Panc1 (cell line): ENCODE measurements around the gene KIAA1755. TPM values are rescaled to one million over a fixed set of nuclear protein-coding genes. Genes with fewer than 3 reads are reported as not detected.

ENCODE experiments used
- ATAC-seq: fragments of 200-7000 bp; cut with Tn5 transposase; 2 replicates; pipeline ENCODE4 v1.9.1; 2020; ENCODE audit warnings: mild to moderate bottlenecking, moderate library complexity
- Bru-seq: library from RNA; stranded (reverse); fragments of 400-500 nt; gene quantifications from one replicate; lab custom pipeline; 2021; lab: Mats Ljungman, UMichigan
- BruChase-seq, 2 experiments: library from RNA; stranded (reverse); fragments of 400-500 nt; gene quantifications; one replicate each; lab custom pipeline; 2021; lab: Mats Ljungman, UMichigan
- BruUV-seq: library from RNA; stranded (reverse); fragments of 400-500 nt; replicated peaks from 2 replicates; lab custom pipeline; 2021; lab: Mats Ljungman, UMichigan
- CTCF ChIA-PET: fragments of 300-600 bp; sonication (Branson Sonifier 250); formaldehyde crosslinking; loops from one replicate; lab custom pipeline; 2022; ENCODE audit warnings: antibody characterized with exemption; lab: Charles Lee
- POLR2A ChIA-PET: fragments of 300-600 bp; sonication (Branson Sonifier 250); formaldehyde crosslinking; loops from one replicate; lab custom pipeline; 2022; ENCODE audit warnings: antibody characterized with exemption; lab: Charles Lee
- DNase-seq: peaks from one replicate; pipeline ENCODE4 v3.0.0-alpha.2; 2010; ENCODE audit warnings: low read depth, low spot score
- H3K27ac ChIP-seq: 2 replicates; pipeline ENCODE4 v1.5.1; 2011; ENCODE audit warnings: mild to moderate bottlenecking, low read length, inconsistent platforms
- H3K27me3 ChIP-seq: fragments of 200-500 bp; sonication (Bioruptor generic); 2 replicates; pipeline ENCODE4 v1.6.0; 2014; ENCODE audit warnings: low read length, inconsistent platforms; ENCODE audit not compliant: control insufficient read depth, insufficient read depth
- H3K36me3 ChIP-seq: fragments of 200-500 bp; sonication (Bioruptor generic); 2 replicates; pipeline ENCODE4 v1.5.1; 2014; ENCODE audit warnings: inconsistent platforms, mild to moderate bottlenecking, low read length, moderate library complexity; ENCODE audit not compliant: control insufficient read depth, insufficient read depth
- H3K4me1 ChIP-seq: 2 replicates; pipeline ENCODE4 v1.5.1; 2011; ENCODE audit warnings: inconsistent platforms, mild to moderate bottlenecking, low read length, moderate library complexity; ENCODE audit not compliant: control insufficient read depth, insufficient read depth
- H3K4me3 ChIP-seq, 2 experiments: 2 replicates each; pipeline ENCODE4 v1.5.1; 2011 to 2012; ENCODE audit warnings: low read depth in 2 of 2, low read length in 2 of 2, mild to moderate bottlenecking in 2 of 2, inconsistent platforms in 1 of 2, moderate library complexity in 1 of 2
- H3K9me3 ChIP-seq: fragments of 200-500 bp; sonication (Bioruptor generic); 2 replicates; pipeline ENCODE4 v1.5.1; 2014; ENCODE audit warnings: low read depth, mild to moderate bottlenecking, inconsistent platforms, low read length, moderate library complexity; ENCODE audit not compliant: control insufficient read depth, insufficient read depth
- POLR2AphosphoS5 ChIP-seq: IDR thresholded peaks from 2 replicates; pipeline ENCODE4 v1.6.1; 2012; ENCODE audit warnings: mild to moderate bottlenecking, low read depth, low read length, moderate library complexity
- REST ChIP-seq, 2 experiments: IDR thresholded peaks; 2 replicates each; pipeline ENCODE4 v1.6.1; 2011 to 2012; ENCODE audit warnings: low read depth in 2 of 2, control low read depth in 1 of 2, low read length in 1 of 2, mild to moderate bottlenecking in 1 of 2, moderate library complexity in 1 of 2; ENCODE audit not compliant: insufficient read depth in 1 of 2
- SIN3A ChIP-seq: IDR thresholded peaks from 2 replicates; pipeline ENCODE4 v1.6.1; 2012; ENCODE audit warnings: low read depth, mild to moderate bottlenecking, low read length, moderate library complexity, borderline replicate concordance; ENCODE audit not compliant: insufficient read depth
- TCF7L2 ChIP-seq: IDR thresholded peaks from 2 replicates; pipeline ENCODE4 v1.6.1; 2011; ENCODE audit warnings: mild to moderate bottlenecking, low read depth, low read length, inconsistent platforms
- in situ Hi-C: cut with HindIII; loops from 2 replicates; pipeline ENCODE4 v1.10.0; 2016; ENCODE audit warnings: low sequenced_read_pairs, low pct_unique_long_range_greater_than_20kb
- intact Hi-C: fragments of 100-400 bp; cut with micrococcal nuclease; formaldehyde crosslinking; loops from one replicate; pipeline ENCODE4 v1.10.0; 2022; ENCODE audit not compliant: unreplicated experiment
- long read RNA-seq: library from polyadenylated mRNA; unstranded; transcript quantifications from one replicate; pipeline ENCODE4 v2.0.0, GENCODE V29; 2021; ENCODE audit not compliant: unreplicated experiment
- polyA plus RNA-seq: library from polyadenylated mRNA; unstranded; fragments of >200 nt; gene quantifications from one replicate; pipeline ENCODE4 v1.2.1, GENCODE V29; 2012; ENCODE audit warnings: missing spikeins; ENCODE audit not compliant: insufficient read length
- total RNA-seq: library from RNA; stranded (reverse); gene quantifications from one replicate; pipeline ENCODE4 v1.2.1, GENCODE V29; 2021; ENCODE audit not compliant: unreplicated experiment
- TF ChIP-seq, protein P1 (sequence below): fragments of 450-650 bp; IDR thresholded peaks from 2 replicates; pipeline ENCODE4 v1.5.1; 2017; ENCODE audit warnings: mild to moderate bottlenecking

KIAA1755 gene, protein sequence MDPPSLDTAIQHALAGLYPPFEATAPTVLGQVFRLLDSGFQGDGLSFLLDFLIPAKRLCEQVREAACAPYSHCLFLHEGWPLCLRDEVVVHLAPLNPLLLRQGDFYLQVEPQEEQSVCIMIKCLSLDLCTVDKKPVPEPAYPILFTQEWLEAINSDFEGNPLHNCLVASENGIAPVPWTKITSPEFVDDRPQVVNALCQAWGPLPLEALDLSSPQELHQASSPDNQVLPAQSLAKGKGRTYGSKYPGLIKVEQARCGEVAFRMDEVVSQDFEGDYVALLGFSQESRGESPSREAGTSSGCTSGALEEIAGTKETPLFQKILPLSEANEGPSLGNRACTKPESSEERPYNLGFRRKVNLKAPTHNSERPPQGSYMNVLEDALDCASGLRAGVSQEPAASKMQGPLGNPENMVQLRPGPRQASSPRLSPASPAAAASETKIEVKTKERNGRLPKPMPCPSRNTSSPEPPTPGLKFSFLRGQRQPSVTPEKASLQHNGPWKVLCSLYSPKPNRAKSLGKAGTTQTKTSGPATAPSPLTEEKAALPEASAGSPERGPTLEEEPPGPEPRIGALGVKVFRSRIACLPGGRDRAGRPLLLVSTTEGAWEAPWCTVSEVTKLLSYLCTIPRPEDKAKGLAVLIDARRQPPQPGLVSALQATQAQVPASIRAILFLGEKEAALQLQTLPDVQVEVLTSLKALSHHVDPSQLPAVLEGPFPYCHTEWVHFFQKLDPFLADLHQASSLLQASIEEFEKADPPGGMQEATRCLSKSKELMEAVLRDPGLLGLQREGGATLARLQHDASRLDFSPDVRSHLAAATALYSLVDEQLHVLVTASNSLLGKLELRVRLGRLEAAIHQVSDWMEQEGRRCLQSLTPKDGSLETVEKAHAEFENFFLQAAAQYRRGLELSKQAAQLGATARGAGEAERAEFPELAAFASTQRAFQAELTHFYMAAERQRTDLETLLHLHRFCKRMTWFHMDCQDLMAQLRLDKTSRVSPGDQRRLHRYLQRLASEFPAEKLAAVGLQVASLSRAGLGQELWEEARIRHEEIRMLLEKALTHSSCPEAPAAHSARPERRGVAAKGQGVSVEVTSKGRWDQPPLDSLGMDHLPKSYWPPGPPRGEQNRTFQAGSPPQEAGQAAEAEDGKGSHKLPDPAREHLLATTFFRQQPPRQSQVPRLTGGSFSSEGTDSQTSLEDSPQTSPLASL
- 0.08 TPM for total RNA-seq
- polyA plus RNA-seq = 0.21 TPM
- percentile 15 among the genes with signal in this experiment for Bru-seq, nascent RNA
- percentile 10 among the genes with signal in this experiment for BruChase-seq, experiment 1, labeled RNA remaining after a 2-hour chase
- BruChase-seq, experiment 2, labeled RNA remaining after a 6-hour chase = percentile 14 among the genes with signal in this experiment
- long read RNA-seq = 0 reads

DNA sequence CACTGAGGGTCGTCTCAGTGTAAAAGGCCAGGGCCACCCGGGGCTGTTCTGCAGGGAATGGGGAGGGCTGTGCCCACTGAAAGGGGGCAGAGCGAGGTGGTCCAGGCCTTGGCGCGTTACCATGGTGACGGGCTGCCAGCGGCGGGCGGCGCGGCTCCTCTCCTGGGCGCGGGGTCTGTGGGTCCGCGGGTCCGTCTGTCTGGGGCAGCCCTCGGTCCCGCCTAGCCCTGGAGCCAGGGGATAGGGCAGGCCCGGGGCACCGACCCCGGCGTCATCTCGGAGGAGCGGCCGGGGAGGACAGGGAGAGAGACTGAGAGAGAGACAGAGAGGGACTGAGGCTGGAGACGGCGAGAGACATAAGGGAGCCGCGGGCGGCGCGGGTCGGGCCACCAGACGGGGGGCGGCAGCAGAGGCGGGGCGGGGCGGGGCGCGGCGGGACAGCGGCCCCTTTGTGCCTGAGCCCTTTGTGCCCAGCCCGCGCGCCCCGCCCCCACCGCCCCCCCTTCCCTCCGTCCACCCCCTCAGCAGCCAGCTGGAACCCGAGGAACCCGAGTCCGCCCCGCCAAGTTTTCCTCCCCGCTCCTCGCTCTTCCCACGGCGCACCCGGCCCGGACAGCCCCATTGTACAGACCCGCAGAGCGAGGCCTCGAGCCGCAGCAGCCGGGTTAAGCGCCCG, at the start of gene KIAA1755:
KIAA1755 (minus strand) TSS at position 358 of the 676 bp plus-strand sequence; CDS start at position 123, 235 bp downstream.
- no peak within 1 kb of the TSS for H3K4me3 ChIP-seq
- H3K9me3 ChIP-seq = no peaks in the 10 kb centered on the region
- ATAC-seq (peak; percentile 59; the same call in 1 of the 2 replicates), DNase-seq (no peak)
- TF ChIP-seq POLR2AphosphoS5 = no peak
- TF ChIP-seq TCF7L2 = no peak
- TF ChIP-seq SIN3A = no peak
- TF ChIP-seq, protein P1, sequence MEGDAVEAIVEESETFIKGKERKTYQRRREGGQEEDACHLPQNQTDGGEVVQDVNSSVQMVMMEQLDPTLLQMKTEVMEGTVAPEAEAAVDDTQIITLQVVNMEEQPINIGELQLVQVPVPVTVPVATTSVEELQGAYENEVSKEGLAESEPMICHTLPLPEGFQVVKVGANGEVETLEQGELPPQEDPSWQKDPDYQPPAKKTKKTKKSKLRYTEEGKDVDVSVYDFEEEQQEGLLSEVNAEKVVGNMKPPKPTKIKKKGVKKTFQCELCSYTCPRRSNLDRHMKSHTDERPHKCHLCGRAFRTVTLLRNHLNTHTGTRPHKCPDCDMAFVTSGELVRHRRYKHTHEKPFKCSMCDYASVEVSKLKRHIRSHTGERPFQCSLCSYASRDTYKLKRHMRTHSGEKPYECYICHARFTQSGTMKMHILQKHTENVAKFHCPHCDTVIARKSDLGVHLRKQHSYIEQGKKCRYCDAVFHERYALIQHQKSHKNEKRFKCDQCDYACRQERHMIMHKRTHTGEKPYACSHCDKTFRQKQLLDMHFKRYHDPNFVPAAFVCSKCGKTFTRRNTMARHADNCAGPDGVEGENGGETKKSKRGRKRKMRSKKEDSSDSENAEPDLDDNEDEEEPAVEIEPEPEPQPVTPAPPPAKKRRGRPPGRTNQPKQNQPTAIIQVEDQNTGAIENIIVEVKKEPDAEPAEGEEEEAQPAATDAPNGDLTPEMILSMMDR = no peak
- no peak for TF ChIP-seq REST (IDR thresholded peaks at IDR 0.05; ENCODE audit: insufficient read depth in 1 of 2, low read depth in 2 of 2, low read length in 1 of 2)
- peaks cover 2% of the 10 kb centered on the region; the same call in 1 of the 2 replicates for H3K27me3 ChIP-seq
- H3K27ac ChIP-seq = no peak within 1 kb of the TSS
- CTCF ChIA-PET = interaction anchor here (0.6 kb wide), 1 partner anchor 13 kb away, joined by 4 read pairs; no protein-coding TSS in a partner anchor
- no TSS peak for BruUV-seq
- intact Hi-C loops (no loop called here), in situ Hi-C loops (no loop called here)
- H3K36me3 ChIP-seq = no peaks in the 10 kb centered on the region
- H3K4me1 ChIP-seq = no peaks in the 10 kb centered on the region
- POLR2A ChIA-PET = no interaction called here

- DNase-seq (no peak), ATAC-seq (no peak)
- Histone ChIP-seq H3K27me3 (no peaks in the 10 kb centered on the region), H3K27ac (no peak overlapping the region), H3K36me3 (no peaks in the 10 kb centered on the region), H3K4me1 (no peaks in the 10 kb centered on the region), H3K4me3 (no peak overlapping the region), H3K9me3 (no peaks in the 10 kb centered on the region)
- TF ChIP-seq TCF7L2 (no peak), REST (IDR thresholded peaks at IDR 0.05; ENCODE audit: insufficient read depth in 1 of 2, low read depth in 2 of 2, low read length in 1 of 2) (no peak), POLR2AphosphoS5 (no peak), SIN3A (no peak)
- TF ChIP-seq, protein P1 = no peak
- no TSS peak for BruUV-seq
- CTCF ChIA-PET = no interaction called here
- in situ Hi-C loops = no loop called here
- POLR2A ChIA-PET = no interaction called here
- intact Hi-C loops = no loop called here
Observed at GRCh38 chr20:38308447-38308846, 47.9 kb upstream of the KIAA1755 start.
